Uterus (tissue), 4 donors: ENCODE measurements around the gene CTSO. TPM values are rescaled to one million over a fixed set of nuclear protein-coding genes. Genes with fewer than 3 reads are reported as not detected.

ENCODE experiments used
- DNase-seq, 2 donors: peaks; one replicate each; pipeline ENCODE4 v3.0.0-alpha.2; 2019 to 2020
- H3K27ac ChIP-seq, 2 donors: fragments of 200-600 bp; sonication (generic); 1 replicate in 1 of 2; 2 replicates in 1 of 2; pipeline ENCODE4 v1.5.1; 2016 to 2018
- H3K27me3 ChIP-seq, 2 donors: fragments of 200-600 bp; sonication (generic); one replicate each; pipeline ENCODE4 v1.5.1; 2018 to 2019; ENCODE audit warnings: control low read depth in 1 of 2
- H3K36me3 ChIP-seq, 2 donors: fragments of 200-600 bp; sonication (generic); one replicate each; pipeline ENCODE4 v1.5.1; 2019; ENCODE audit warnings: control low read depth in 1 of 2
- H3K4me1 ChIP-seq, 2 donors: fragments of 200-600 bp; sonication (generic); one replicate each; pipeline ENCODE4 v1.5.1; 2018 to 2019; ENCODE audit warnings: control low read depth in 1 of 2
- H3K4me3 ChIP-seq, 2 donors: fragments of 200-600 bp; sonication (generic); 1 replicate in 1 of 2; 2 replicates in 1 of 2; pipeline ENCODE4 v1.5.1; 2018 to 2019; ENCODE audit warnings: mild to moderate bottlenecking in 1 of 2
- H3K9me3 ChIP-seq, 2 donors: fragments of 200-600 bp; sonication (generic); one replicate each; pipeline ENCODE4 v1.5.1; 2019; ENCODE audit warnings: control low read depth in 1 of 2
- POLR2A ChIP-seq, 2 donors: fragments of 450-650 bp; IDR thresholded peaks; one replicate each; pipeline ENCODE4 v1.6.1; 2016; ENCODE audit warnings: antibody characterized with exemption in 2 of 2, mild to moderate bottlenecking in 1 of 2, moderate library complexity in 1 of 2
- intact Hi-C: fragments of 100-400 bp; cut with DNase I; formaldehyde crosslinking; loops from one replicate; pipeline ENCODE4 v1.15.1; 2023; ENCODE audit warnings: low total_unique reads
- total RNA-seq, 4 donors: library from RNA; depleted of rRNA in 3 of 4; stranded (reverse); fragments of >200 nt in 3 of 4; gene quantifications; one replicate each; pipeline versions ENCODE4 v1.1.0 to v1.2.4, GENCODE V29; 2014 to 2023
- TF ChIP-seq, protein P1 (sequence below), 4 experiments: fragments of 200-600 bp in 2 of 4; fragments of 450-650 bp in 2 of 4; sonication (generic) in 2 of 4; IDR thresholded peaks; one replicate each; pipeline ENCODE4 v1.5.1; 2016 to 2019; ENCODE audit warnings: antibody characterized with exemption in 4 of 4, mild to moderate bottlenecking in 2 of 4, moderate library complexity in 1 of 4
- donor health status: DM: yes; HTN: yes; CAD: no.

Gene CTSO
- total RNA-seq, 4 donors from 2014 or later: 22.0 to 77.8 (median 28.6) TPM

DNA sequence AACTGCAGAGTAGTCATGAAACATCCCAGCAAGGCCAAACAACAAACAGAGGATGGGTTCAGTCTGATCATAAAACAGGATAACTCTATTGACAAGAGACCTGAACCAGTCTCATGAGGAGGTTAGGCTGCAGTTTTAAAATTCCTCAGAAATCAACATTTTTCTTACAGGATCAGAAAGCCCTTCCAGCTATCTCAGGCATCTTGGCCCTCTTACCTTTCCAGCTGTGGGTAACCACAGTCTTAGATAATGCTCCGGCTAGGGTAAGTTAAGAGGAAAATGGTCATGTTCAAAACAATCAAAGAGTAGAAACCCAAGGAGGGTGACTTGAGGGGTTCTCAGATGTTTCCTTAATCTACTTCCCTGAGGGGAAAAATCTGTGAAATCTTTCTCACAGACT is 5.1 kb downstream of the CTSO start:
- no peak for DNase-seq
- Histone ChIP-seq H3K4me3 (no peak overlapping the region), H3K4me1 (no peaks in the 10 kb centered on the region), H3K27ac (no peak overlapping the region), H3K36me3 (no peaks in the 10 kb centered on the region), H3K9me3 (no peaks in the 10 kb centered on the region), H3K27me3 (no peaks in the 10 kb centered on the region)
- intact Hi-C loops: no loop called here
- TF ChIP-seq, protein P1, sequence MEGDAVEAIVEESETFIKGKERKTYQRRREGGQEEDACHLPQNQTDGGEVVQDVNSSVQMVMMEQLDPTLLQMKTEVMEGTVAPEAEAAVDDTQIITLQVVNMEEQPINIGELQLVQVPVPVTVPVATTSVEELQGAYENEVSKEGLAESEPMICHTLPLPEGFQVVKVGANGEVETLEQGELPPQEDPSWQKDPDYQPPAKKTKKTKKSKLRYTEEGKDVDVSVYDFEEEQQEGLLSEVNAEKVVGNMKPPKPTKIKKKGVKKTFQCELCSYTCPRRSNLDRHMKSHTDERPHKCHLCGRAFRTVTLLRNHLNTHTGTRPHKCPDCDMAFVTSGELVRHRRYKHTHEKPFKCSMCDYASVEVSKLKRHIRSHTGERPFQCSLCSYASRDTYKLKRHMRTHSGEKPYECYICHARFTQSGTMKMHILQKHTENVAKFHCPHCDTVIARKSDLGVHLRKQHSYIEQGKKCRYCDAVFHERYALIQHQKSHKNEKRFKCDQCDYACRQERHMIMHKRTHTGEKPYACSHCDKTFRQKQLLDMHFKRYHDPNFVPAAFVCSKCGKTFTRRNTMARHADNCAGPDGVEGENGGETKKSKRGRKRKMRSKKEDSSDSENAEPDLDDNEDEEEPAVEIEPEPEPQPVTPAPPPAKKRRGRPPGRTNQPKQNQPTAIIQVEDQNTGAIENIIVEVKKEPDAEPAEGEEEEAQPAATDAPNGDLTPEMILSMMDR (IDR thresholded peaks at IDR 0.05): no peak
- TF ChIP-seq POLR2A (IDR thresholded peaks at IDR 0.05): no peak

DNA sequence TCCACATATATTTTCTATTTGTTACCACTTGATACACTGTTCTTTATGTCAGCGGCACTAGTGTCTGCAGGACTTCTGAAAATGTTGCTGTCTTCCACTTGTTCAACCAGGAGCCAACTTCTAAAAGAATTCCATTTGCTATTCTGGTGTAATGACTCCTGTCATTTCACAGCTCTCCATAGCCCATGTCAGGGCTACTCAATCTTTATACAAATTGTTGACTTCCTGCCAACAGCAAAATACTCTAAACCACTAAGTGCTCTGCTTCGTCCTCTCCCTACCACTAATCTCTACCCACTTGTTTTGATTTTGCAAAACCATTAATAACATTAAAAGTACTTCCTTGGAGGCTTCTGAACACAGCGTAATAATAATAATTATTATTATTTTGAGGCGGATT is 7.2 kb downstream of the CTSO start:
- TF ChIP-seq, protein P1 (IDR thresholded peaks at IDR 0.05): no peak
- TF ChIP-seq POLR2A (IDR thresholded peaks at IDR 0.05): no peak
- Histone ChIP-seq H3K27me3 (no peaks in the 10 kb centered on the region), H3K36me3 (no peaks in the 10 kb centered on the region), H3K27ac (no peak overlapping the region), H3K9me3 (no peaks in the 10 kb centered on the region), H3K4me1 (no peaks in the 10 kb centered on the region), H3K4me3 (no peak overlapping the region)
- intact Hi-C loops: no loop called here
- DNase-seq: no peak

DNA sequence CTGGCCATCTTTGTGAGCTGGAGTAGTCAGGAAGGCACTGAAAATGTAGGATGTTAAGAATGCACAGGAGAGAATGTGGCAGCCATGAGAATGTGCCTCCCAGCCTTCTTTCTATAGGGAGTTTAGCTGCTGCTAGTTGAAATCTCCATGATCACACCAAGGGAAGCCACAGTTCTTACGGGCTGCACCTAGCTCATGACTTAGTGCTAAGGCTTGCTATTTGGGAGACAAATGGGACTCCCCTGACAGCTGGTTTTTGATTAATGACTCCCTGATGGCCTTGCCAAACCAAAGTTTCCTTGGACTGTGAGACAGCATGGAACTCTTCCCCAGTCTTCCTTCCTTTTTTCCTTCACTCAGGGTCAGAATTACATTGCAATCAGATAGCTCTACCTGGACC is 9.2 kb downstream of the CTSO start:
- no peaks in the 10 kb centered on the region for H3K4me1 ChIP-seq
- DNase-seq: no peak
- H3K36me3 ChIP-seq: no peaks in the 10 kb centered on the region
- TF ChIP-seq, protein P1 (IDR thresholded peaks at IDR 0.05): no peak
- no peak for TF ChIP-seq POLR2A (IDR thresholded peaks at IDR 0.05)
- intact Hi-C loops: no loop called here
- H3K4me3 ChIP-seq: no peak overlapping the region
- no peaks in the 10 kb centered on the region for H3K27me3 ChIP-seq
- no peak overlapping the region for H3K27ac ChIP-seq
- no peaks in the 10 kb centered on the region for H3K9me3 ChIP-seq

DNA sequence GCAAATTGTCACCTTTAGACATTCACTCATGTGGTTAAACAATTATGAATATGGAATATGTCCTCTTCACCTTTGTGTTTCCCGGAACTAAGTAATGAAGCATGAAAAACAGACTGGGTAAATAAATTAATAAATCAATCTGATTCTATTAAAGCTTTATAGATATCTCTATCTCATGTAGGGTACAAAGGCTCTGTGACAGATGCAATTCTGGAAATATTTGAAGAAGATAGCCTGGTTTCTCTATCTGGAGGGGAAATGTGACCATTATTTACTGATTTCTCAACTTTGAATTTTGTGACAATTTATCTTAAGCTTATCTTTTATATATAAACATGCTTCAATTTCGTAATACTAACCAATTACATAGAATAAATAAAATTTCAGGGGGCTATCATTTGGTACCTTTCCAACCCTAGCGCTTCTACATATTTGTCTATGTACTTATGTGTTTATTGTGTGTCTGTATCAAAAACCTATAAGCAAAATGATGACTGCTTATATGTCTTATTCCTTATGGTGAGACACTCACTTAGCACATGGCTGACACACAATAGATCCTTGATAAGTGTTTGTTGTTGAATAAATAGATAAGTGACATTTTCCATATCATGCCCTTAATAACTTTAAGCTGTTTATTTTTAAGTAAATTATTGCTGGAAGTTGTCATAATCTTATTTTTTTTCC is 9.9 kb downstream of the CTSO start:
- Histone ChIP-seq H3K27me3 (no peaks in the 10 kb centered on the region), H3K36me3 (no peaks in the 10 kb centered on the region), H3K9me3 (no peaks in the 10 kb centered on the region), H3K4me3 (no peak overlapping the region), H3K4me1 (no peaks in the 10 kb centered on the region), H3K27ac (no peak overlapping the region)
- intact Hi-C loops: no loop called here
- no peak for DNase-seq
- TF ChIP-seq, protein P1 (IDR thresholded peaks at IDR 0.05): no peak
- no peak for TF ChIP-seq POLR2A (IDR thresholded peaks at IDR 0.05)

DNA sequence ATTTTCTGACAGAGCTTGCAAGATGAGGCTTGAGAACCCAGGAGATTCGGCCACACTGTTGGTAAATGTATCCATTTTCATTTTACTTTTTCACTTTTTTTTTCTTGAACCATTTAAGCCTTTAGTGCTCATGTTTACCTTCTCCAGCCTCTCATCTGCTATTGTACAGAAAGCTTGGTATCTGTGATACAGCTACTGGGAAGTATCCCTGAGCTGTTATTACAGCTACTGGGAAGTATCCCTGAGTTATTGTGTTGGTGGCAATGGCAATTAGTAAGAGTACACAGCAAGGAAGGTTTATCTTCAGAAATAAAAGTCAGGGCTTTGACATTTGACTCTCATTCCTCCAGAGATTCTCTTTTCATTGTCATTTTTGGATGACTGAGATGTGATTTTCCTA is 11.8 kb downstream of the CTSO start:
- no peak for DNase-seq
- Histone ChIP-seq H3K36me3 (no peaks in the 10 kb centered on the region), H3K27me3 (no peaks in the 10 kb centered on the region), H3K4me3 (no peak overlapping the region), H3K27ac (no peak overlapping the region), H3K4me1 (no peaks in the 10 kb centered on the region), H3K9me3 (no peaks in the 10 kb centered on the region)
- intact Hi-C loops: no loop called here
- TF ChIP-seq POLR2A (IDR thresholded peaks at IDR 0.05): no peak
- TF ChIP-seq, protein P1 (IDR thresholded peaks at IDR 0.05): no peak
